HEK293T (cell line): ENCODE results near the gene KLRG1.

Experiments
- BHLHE40 ChIP-seq: fragments of 450-650 bp; IDR thresholded peaks from 2 replicates; pipeline ENCODE4 v1.6.1; 2016; ENCODE audit warnings: mild to moderate bottlenecking, moderate library complexity, borderline replicate concordance
- ELF4 ChIP-seq: fragments of 450-650 bp; IDR thresholded peaks from 2 replicates; pipeline ENCODE4 v1.6.1; 2017; ENCODE audit warnings: antibody characterized with exemption
- FOXK2 ChIP-seq: fragments of 450-650 bp; IDR thresholded peaks from 2 replicates; pipeline ENCODE4 v1.6.1; 2016; ENCODE audit warnings: mild to moderate bottlenecking
- HDGF ChIP-seq: fragments of 450-650 bp; IDR thresholded peaks from 2 replicates; pipeline ENCODE4 v1.6.1; 2017; ENCODE audit warnings: antibody characterized with exemption, borderline replicate concordance
- L3MBTL2 ChIP-seq: fragments of 450-650 bp; conservative IDR thresholded peaks from 2 replicates; pipeline ENCODE4 v1.6.1; 2016; ENCODE audit warnings: mild to moderate bottlenecking
- PKNOX1 ChIP-seq: fragments of 450-650 bp; IDR thresholded peaks from 2 replicates; pipeline ENCODE4 v1.6.1; 2016
- SP1 ChIP-seq: fragments of 450-650 bp; IDR thresholded peaks from 2 replicates; pipeline ENCODE4 v1.6.1; 2017
- SUZ12 ChIP-seq: fragments of 450-650 bp; IDR thresholded peaks from 2 replicates; pipeline ENCODE4 v1.6.1; 2016; ENCODE audit warnings: mild to moderate bottlenecking
- TARDBP ChIP-seq: fragments of 450-650 bp; IDR thresholded peaks from 2 replicates; pipeline ENCODE4 v1.6.1; 2016

- TF ChIP-seq TARDBP (no peak), PKNOX1 (no peak), BHLHE40 (no peak), ELF4 (no peak), SUZ12 (no peak), FOXK2 (no peak), L3MBTL2 (no peak), HDGF (no peak), SP1 (no peak)
Observed at GRCh38 chr12:9041321-9041720, 52.0 kb downstream of the KLRG1 start.
